OCI-LY1 (cell line): ENCODE measurements around the gene IQGAP2.

ENCODE experiments used
- EZH2 ChIP-seq: fragments of 200-600 bp; sonication (generic), shearing (Covaris generic); IDR thresholded peaks from 2 replicates; pipeline ENCODE4 v1.8.0; 2017; ENCODE audit warnings: borderline replicate concordance, mixed run types, mild to moderate bottlenecking, antibody characterized with exemption, low read length, moderate library complexity, mixed read lengths
- TF ChIP-seq, protein P1 (sequence below): fragments of 200-600 bp; sonication (generic), shearing (Covaris generic); IDR thresholded peaks from 2 replicates; pipeline ENCODE4 v1.5.1; 2017; ENCODE audit warnings: mild to moderate bottlenecking, antibody characterized with exemption, low read length, moderate library complexity, mixed read lengths

DNA sequence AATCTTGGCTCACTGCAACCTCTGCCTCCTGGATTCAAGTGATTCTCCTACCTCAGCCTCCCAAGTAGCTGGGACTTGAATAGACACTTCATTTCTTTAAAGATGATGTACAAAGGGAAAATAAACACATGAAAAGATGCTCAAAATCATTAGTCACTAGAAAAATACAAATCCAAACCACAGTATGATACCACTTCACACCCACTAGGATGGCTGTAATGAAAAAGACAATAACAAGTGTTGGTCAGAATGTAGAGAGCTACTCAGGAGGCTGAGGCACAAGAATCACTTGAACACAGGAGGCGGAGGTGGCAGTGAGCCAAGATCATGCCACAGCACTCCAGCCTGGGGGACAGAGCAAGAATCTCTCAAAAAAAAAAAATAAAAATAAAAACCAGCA is 207.1 kb downstream of the IQGAP2 start:
- TF ChIP-seq, protein P1, sequence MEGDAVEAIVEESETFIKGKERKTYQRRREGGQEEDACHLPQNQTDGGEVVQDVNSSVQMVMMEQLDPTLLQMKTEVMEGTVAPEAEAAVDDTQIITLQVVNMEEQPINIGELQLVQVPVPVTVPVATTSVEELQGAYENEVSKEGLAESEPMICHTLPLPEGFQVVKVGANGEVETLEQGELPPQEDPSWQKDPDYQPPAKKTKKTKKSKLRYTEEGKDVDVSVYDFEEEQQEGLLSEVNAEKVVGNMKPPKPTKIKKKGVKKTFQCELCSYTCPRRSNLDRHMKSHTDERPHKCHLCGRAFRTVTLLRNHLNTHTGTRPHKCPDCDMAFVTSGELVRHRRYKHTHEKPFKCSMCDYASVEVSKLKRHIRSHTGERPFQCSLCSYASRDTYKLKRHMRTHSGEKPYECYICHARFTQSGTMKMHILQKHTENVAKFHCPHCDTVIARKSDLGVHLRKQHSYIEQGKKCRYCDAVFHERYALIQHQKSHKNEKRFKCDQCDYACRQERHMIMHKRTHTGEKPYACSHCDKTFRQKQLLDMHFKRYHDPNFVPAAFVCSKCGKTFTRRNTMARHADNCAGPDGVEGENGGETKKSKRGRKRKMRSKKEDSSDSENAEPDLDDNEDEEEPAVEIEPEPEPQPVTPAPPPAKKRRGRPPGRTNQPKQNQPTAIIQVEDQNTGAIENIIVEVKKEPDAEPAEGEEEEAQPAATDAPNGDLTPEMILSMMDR, result no peak
- TF ChIP-seq EZH2, result no peak
